Frontal cortex (tissue), 1 donor: Measurements from ENCODE around the gene CYP4B1. TPM values are rescaled to one million over a fixed set of nuclear protein-coding genes. Genes with fewer than 3 reads are reported as not detected.

Experiments
- total RNA-seq: library from RNA; depleted of rRNA; stranded (reverse); fragments of >200 nt; gene quantifications from one replicate; pipeline ENCODE4 v1.2.3, GENCODE V29; 2014

Gene CYP4B1
- total RNA-seq, 1 donor from 2014 or later, result not detected

Other genes starting within 250 kb of the CYP4B1 start
- gene KNCN, start 247.4 kb upstream of the CYP4B1 start, total RNA-seq, result under 0.01 TPM
- gene MKNK1, start 194.8 kb upstream of the CYP4B1 start, total RNA-seq, result 7.7 TPM
- gene MOB3C, start 182.2 kb upstream of the CYP4B1 start, total RNA-seq, result 3.3 TPM
- 31.4 TPM for gene ATPAF1, start 130.7 kb upstream of the CYP4B1 start, total RNA-seq
- not detected for gene TEX38, start 127.2 kb upstream of the CYP4B1 start, total RNA-seq
- 11.0 TPM for gene EFCAB14, start 79.9 kb upstream of the CYP4B1 start, total RNA-seq
- gene CYP4A11, start 142.4 kb downstream of the CYP4B1 start, total RNA-seq, result not detected
- 18.3 TPM for gene CYP4X1, start 224.6 kb downstream of the CYP4B1 start, total RNA-seq